HG03025 (cell line): Measurements from ENCODE around the gene TSPAN4.

ENCODE experiments used
- ATAC-seq: cut with Tn5 transposase; IDR thresholded peaks from one replicate; pipeline ENCODE4 v1.9.1; 2021; ENCODE audit warnings: mild to moderate bottlenecking, moderate library complexity; ENCODE audit not compliant: unreplicated experiment, low FRiP score

The TSPAN4 gene

DNA sequence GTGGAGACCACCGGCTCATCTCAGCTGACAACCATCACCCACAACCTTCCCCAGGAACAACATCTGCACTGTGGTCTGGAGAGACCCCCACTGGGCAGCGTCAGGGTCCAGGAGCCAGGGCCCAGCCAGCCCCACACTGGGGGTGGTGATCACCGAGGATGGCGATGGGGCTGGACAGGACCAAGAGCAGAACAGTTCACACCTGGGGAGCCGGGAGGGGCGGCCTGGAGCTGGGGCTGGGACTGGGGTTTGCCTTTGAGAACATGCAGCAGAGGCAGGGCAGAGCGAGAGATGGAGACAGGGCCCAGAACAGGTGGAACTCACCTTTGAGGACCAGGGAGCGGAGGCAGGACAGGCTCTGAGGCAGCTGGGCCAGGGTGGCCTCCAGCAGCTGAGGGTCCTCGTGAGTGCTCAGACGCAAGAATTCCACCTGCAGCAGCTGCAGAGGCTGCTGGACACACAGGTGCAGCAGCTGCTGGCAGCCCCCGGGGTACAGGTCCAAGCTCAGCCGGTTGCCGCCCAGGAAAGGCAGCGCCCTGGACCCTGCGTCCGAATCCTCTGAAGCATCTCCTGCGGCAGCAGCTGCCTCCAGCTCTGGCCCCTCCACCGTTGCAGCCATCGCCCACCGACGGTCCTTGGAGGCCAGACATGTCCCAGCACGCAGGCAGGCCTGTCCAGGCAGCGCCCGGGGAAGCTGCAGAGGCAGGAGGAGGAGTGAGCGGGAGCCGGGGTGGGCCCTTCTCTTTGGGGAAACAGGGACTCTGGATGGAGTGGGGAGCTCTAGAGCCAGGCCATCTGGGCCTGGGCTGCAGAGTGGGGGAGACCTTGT, 38.7 kb upstream of the TSPAN4 start:
- no peak for ATAC-seq

DNA sequence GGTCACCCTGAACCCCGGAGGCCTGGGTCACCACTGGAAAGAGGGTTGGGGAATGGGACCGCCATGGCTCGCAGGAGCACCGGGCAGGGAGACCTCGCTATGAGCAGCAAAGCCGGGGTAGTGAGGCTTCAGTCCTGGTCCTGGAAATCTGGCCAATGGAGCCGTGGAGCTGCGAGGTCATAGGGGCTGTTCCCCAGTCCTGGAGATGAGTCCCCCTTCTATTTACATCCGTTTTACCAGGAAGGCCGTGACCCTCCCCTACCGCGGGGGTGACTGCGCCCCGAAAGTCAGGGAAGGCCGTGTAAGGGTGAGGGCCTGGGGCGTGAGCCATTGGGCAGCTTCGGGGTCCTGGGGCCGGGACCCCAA, 38.1 kb upstream of the TSPAN4 start:
- no peak for ATAC-seq

DNA sequence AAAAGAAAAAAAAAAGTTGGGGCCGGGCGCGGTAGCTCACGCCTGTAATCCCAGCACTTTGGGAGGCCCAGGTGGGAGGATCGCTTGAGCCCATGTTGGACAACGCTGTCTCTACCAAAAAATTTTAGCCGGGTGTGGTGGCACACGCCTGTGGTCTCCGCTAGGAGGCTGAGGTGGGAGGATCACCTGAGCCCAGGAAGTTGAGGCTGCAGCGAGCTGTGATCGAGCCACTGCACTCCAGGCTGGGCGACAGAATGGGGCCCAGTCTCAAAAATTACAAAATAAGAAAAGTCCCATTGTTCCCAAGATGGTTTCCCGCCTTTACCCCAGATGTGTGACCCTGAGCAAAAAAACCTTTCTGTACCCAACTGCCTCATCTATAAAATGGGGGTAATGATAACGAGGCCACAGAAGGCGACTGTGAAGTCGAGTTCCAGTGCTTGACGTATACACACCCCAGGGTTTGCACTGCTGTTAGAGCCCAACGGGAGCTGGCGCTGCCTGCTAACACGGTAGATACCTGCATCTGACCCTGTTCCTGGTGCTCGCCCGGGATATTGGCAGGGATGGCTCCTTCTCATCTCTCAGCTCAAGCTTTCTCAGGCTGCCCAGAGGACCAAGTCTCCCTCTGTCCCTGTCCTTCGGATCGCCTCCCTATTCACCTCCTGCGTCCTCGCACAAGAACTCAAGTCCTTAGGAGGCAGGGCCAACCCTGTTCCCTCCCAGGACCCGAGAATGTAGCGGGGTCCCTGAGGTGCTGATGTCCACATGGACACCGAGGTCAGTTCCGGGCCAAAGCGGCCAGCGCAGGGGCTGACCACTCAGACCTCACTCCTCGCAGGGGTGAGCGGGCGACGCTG, 34.0 kb upstream of the TSPAN4 start:
- ATAC-seq, result no peak

DNA sequence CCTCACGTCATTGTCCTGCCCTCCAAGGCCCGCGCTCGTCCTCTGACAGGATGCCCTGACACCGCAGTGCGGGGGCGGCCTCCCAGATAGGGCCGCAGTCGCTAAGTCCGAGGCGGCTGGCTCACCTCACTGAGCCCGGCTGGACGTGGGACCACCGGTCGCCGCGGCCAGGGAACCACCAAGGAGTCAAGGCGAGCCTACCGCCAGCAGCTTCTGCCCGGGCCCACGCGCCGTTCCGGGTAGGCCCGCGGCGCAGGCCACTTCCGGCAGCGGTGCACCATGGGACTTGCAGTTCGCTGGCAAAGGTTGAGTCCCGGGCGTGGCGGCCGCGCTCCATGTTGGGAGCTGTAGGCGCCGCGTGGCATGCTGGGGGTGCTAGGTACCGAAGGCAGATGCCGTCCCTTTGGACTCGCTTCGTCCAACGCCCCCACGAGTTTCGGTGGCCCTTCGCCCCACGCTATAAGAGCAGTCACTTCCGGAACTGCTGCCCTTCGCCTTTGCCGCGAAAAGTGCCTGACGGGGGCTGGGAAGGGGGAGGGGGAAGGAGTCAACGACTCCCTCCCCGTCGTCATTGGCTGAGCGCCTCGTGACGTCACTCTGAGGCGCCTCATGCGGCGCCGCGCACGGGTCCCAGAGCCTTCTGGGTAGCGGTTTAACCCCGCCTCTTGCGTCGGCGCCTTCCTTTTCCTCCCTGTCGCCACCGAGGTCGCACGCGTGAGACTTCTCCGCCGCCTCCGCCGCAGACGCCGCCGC, 33.2 kb upstream of the TSPAN4 start, which contains the start of gene RPLP2:
Gene RPLP2 (plus strand): TSS at position 681 of the 753 bp plus-strand sequence. CDS start 268 bp downstream, outside the sequence.
- ATAC-seq, result peak; percentile 63

DNA sequence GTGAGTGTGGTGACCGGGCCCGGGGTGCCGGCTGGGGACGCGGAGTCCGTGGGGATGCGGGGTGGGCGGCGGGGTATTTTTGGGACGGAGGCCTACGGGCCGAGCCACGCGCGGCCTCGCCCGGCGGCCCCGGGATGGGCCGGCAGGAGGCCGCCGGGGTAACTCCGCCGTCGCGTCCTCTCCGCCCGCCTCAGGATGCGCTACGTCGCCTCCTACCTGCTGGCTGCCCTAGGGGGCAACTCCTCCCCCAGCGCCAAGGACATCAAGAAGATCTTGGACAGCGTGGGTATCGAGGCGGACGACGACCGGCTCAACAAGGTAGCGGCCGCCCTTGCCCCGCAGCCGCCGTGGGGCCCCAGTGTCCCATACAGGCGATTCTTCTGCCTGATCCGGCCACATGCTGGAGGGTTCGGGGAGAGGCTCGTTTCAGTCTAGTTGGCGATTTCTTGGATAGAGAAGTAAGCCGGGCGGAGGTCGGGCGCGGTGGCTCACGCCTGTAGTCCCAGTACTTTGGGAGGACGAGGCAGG, 32.5 kb upstream of the TSPAN4 start:
- ATAC-seq, result no peak

DNA sequence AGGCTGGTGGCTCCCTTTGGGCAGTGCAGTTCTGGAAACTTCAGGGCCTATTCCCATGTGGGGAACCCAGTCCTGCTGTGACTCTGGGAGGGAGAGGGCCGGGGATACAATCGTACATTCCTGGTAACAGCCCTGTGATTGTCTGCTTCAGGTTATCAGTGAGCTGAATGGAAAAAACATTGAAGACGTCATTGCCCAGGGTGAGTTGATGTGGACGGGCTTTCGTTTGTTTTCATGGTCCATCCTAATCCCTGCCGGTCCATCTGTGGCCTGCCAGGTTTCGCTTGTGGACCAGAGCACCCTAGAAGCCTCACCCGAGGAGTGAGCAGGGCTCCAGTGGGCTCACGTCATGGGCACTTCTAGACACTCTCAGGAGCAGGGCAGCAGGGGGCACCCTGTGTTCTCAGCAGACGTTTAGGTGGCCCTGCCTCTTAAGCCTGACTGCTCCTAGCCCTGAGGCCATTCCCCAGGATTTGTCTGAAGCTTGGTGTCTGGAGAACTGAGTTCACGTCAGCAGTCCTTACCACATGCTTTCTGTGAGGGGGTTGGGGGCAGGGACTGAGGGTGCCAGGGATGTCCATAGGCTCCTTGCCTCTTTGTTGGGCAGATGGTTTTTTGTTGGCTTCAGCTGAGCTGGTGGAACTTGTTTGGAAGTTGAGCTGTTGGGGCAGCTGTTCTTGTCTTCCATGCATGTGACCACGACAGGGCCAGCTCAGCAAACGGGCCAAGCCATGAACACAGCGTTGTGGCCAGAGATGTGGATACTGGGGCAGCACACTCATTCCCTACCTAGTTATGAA, 31.0 kb upstream of the TSPAN4 start:
- ATAC-seq, result no peak

DNA sequence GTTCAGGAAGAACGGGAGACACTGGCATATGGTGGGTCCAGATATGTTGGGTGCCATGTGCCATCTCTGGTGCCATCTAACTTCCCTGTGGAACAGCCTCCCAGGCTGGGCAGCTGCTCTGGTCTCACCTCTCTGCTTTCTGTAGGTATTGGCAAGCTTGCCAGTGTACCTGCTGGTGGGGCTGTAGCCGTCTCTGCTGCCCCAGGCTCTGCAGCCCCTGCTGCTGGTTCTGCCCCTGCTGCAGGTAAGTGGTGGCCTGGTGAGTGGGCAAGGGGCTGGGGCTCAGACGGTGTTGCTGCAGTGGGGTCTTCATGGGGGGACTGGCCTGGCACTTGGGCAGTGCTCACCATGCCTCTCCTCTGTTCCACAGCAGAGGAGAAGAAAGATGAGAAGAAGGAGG, 30.3 kb upstream of the TSPAN4 start:
- ATAC-seq, result no peak

DNA sequence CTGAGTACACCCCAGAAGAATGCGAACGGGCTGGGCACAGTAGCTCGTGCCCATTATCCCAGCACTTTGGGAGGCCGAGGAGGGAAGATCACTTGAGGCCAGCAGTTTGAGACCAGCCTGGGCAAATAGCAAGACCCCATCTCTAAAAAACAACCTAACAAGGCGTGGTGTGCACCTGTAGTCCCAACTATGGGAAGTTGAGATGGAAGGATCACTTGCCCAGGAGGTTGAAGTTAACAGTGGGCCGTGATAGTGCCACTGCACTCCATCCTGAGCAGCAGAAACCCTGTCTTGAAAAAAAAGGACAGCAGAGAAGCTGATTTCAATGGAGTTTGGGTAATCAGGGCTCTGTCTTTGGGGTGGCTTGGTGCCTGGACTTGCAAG, 29.6 kb upstream of the TSPAN4 start:
- ATAC-seq, result no peak

DNA sequence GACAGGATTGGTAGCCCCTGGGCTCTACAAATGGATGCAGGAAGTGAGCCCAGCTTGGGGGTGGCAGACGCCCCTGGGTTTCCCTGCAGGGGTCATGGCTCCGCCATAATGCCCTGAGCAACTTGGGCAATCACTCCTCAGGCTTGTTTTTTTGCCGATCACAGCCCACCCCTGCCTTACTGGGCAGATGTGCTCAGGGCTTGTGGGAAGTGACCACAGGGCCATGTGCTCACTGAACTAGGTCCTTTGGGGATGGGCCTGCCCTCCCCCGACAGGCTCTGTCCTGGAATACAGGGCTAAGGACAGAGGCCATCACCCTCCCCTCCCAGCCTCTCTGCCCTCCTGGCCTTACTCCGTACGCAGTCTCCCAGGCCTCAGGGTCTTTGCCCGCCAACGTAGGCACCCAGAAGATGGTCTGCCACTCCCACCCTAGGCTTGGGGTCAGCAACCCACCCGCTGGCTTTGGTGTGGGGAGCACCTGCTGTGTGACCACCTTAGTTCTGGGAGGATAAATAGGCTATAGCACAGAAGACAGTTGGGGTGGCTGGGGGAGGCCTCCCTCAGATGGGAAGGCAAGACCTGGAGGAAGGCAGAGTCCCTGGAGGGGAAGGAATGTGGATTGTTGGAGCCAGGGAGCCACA, 29.1 kb upstream of the TSPAN4 start:
- no peak for ATAC-seq

DNA sequence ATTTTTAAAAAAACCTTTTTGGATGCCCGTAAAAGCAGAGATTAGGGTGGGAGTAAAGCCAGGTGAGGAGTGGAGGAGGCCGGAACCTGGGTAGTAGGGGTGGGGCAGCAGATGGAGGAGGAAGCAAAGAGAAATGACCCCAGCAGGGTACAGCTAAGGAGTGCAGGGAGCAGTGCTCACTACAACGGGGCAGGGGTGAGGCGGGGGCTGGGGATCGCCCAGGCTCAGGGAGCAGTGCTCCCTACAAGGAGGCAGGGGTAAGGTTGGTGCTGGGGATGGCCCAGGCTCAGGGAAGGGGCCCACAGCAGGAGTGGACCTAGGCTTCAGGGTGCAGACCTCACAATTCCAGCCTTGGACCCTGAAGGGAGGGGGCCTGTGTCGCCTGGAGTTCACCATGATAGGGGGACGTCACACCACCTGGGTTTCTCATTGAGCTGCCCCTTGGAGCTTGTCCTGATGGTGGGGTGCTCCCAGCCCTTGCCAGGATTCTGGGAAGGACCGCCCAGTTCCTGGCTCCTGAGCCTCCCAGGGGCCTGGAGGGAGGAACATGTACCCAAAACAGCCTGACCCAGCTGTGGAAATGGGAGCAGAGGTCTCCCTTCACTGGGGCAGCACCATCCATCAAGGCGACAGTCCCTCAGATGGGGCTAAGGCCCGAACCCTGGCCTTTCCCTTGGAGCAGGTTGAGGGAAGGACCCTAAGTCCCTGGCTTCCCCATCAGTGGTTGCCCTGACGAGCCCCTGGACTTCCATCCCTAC, 26.8 kb upstream of the TSPAN4 start:
- ATAC-seq, result no peak

DNA sequence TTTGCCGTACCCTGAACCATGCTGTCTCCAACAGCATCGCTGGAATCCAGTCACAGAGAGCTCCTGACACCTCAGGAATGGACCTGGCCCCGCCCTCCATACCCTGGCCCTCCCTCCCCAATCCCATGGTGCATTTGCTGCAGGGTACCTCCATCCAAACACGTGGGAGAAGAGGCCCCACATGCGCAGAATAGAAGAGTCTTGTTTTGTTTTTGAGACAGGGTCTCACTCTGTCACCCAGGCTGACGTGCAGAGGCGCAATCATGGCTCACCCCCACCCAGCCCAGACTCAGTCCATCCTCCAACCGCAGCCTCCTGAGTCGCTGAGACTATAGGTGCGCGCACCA, 26.2 kb upstream of the TSPAN4 start:
- no peak for ATAC-seq

DNA sequence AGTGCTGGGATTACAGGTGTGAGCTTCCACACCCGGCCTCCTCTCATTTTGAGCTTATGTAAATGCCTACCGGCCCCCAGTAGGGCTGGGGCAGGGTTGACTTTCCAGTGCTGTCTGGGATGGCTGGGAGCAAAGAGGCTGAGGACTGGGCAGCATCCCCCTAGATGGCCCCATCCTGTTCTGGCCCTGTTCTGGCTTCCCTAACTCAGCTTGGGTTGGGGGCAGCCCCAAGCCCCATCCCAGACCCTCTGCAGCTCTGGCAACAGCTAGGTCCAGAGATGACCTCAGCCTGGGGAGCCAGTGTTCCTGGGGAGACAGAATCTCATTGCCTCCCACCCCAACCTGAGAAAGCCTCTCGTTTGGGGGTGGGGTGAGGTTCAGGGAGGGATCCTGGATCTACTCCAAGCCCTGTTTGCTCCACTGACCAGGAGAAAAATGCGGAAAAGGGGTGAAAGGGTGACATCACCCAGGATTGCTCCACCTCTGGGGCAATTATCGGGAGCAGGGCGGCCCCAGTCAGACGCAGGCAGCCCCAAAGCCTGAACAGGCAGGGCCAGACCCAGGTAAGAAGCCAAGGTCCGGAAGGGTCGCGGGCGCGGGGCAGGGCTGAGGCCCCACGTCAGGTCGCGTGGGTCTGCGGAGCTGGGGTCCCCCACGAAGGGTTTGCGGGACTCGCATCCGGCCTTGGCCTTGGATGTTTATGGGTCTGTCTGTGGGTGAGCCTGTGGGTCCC, 24.1 kb upstream of the TSPAN4 start, which contains the start of gene PNPLA2:
Gene PNPLA2 (plus strand): TSS at position 519 of the 733 bp plus-strand sequence. CDS start 805 bp downstream, outside the sequence.
- no peak for ATAC-seq

DNA sequence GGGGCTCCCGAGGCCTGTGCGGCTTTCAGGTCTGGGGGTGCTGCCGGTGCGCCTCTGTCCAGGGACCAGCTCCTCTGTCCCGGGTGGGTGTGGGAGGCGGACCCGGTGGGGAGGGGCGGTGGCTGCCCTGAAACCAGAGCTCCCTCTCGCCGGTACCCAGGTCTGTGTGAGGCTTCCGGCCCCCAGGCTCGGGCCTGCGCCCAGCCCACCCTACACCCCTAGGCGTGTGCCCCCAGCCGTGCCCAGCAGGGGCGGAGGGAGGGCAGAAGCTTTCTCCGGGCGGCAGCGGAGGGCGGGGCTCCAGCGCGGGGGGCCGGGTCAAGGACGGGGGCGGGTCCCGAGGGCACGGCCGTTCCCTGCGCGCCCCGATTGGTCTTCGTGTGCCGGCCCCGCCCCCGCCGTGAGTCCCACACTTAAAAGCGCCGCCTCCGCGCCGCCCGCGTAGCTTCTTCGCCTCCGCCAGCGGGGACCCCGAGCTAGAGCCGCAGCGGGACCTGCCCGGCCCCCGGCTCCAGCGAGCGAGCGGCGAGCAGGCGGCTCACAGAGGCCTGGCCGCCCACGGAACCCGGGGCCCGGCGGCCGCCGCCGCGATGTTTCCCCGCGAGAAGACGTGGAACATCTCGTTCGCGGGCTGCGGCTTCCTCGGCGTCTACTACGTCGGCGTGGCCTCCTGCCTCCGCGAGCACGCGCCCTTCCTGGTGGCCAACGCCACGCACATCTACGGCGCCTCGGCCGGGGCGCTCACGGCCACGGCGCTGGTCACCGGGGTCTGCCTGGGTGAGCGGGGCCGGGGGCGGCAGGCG, 23.3 kb upstream of the TSPAN4 start:
- ATAC-seq, result peak; percentile 72

DNA sequence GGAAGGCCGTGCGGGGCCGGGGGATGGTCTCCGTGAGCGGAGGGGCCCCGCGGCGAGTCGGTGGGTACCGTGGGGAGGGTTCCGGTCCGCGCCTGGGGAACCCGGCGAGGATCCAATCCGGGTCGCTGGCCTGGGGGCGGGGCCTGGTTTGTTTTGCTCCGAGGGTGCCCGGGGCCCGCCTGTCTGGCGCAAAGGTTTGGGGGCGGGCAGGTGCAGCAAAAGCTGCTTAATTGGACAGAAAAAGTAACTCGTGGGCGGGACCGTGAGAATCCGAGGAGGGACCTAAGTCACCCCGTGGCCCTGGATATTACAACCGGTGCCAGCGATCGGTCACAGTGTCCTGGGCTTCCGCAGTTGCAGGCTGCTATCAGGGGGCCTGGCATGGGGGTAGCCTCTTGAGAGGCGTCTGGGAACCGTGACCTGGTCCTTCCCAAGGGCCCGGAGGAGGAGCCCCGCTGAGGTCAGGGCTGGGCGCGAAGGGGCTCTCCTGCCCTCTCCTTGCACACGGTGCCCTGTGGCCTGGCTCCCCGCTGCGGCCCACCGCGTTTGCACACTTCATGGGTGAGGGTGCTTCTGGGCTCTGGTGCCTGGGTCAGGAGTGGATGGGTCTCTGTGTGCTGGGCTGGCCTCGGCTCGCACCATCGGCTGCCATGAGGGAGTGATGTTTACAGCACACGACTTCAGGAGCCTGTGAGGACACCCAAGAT, 22.6 kb upstream of the TSPAN4 start:
- ATAC-seq, result peak; percentile 49

DNA sequence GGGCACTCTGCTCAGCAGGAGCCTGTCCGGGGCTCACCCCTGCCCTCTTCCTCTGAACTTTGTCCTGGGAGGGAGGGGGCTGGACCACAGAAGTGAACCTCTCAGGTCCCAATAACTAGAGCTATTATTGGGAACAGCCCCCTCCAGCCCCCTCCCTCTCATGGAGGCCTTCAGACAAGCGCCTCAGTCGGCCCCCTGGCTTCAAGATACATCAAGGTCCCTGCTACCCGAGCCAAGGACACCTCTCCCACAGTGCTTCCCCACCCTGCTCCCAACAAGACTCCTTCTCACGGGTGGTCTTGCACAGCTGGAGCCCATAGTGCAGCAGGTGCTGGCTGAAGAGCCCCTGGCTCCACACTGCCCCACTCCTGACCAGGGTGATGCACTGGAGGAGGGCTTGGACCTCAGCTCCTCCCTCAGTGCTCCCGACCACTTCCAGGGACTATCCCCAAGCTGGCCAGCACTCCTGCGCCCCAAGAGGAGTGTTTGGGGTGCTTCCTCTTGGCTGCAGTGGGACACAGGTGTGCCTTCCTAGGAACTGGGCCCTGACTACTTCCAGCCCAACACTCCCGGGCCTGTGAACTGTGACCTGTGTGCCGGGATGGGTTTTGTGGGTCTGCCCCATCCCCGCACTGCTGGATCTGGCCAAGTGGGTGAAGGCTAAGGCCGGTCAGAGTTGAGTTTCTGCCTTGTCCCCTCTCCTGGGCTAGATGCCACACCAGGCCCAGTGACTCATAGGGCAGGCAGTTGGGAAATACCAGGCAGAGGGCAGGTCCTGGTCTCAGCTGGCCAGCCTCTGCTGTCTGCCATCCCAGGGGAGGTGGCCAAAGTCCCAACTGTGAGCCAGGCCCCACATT, 21.8 kb upstream of the TSPAN4 start:
- no peak for ATAC-seq
